CD4-positive, alpha-beta T cell treated with Interleukin-6 at 100 ng/mL for 8 hours (primary cell): ENCODE data around the gene NT5C3A.

Source experiments
- DNase-seq: peaks from one replicate; pipeline ENCODE4 v3.0.0-alpha.2; 2020; ENCODE audit warnings: mixed read lengths, low spot score

Gene NT5C3A

DNA sequence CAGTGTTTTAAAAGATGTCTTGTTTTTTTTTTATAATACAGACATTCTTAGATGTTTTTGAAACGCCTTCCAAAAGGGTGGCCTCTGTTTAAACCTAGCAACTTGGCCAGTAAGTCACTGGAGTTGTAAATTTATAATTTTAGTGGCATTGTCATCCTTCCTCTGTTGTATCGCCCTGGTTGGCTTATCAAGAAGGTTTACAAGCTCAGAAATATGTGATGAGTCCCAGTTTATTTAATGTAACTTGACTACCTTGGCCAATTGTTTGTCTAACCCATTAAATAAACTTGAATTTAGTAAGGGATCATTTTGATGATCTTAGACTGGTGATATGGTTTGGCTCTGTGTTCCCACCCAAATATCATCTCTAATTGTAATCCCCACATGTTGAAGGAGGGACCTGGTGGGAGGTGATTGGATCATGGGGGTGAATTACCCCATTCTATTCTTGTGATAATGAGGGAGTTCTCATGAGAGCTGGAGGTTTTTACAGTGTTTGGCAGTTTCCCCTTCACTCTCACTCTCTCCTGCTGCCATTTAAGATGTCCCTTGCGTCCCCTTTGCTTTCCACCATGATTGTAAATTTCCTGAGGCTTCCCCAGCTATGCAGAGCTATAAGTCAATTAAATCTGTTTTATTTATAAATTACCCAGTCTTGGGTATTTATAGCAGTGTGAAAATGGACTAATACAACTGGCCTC, 13.4 kb upstream of the NT5C3A start:
- no peak for DNase-seq

GRCh38 chr7:33073243-33073642, 10.7 kb upstream of the NT5C3A start:
- DNase-seq: no peak

- no peak for DNase-seq
Observed at GRCh38 chr7:33072471-33072870, 9.9 kb upstream of the NT5C3A start.

GRCh38 chr7:33070831-33071230, 8.3 kb upstream of the NT5C3A start:
- DNase-seq: no peak

DNA sequence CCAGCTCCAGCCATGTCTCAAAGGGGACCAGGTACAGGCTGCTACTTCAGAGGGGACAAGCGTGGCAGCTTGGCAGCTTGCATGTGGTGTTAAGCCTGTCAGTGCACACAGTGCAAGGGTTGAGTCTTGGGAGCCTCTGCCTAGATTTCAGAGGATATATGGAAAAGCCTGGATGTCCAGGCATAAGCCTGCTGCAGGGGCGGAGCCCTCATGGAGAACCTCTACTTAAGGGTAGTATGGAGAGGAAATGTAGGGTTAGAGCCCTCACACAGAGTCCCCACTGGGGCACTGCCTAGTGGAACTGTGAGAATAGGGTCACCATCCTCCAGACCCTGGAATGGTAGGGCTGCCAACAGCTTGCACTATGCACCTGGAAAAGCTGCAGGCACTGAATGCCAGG, 7.7 kb upstream of the NT5C3A start:
- DNase-seq: no peak

GRCh38 chr7:33067921-33068320, 5.3 kb upstream of the NT5C3A start:
- DNase-seq: no peak

DNA sequence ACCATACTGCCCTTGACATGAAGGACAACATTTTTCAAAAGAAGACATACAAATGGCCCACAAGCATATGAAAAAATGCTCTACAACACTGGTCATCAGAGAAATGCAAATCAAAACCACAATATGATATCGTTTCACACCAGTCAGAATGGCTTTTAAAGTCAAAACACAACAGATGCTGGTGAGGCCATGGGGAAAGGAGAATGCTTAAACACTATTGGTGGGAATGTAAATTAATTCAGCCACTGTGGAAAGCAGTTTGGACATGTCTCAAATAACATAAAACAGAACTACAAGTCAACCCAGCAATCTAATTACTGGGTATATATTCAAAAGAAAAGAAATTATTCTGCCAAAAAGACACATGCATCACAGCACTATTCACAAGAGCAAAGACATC, 4.2 kb upstream of the NT5C3A start:
- no peak for DNase-seq

DNA sequence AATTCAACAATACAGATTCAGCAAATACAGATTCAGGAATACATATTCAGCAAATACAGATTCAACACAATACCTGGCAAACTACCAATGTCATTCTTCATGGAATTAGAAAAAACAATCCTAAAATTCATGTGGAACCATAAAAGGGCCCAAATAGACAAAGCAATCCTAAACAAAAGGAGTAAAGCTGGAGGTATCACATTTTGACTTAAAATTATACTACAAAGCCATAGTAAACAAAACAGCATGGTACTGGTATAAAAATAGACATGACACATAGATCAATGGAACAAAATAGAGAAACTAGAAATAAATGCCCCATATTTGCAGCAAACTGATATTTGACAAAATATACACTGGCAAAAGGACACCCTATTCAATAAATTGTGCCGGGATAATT, 3.4 kb upstream of the NT5C3A start:
- DNase-seq: no peak

GRCh38 chr7:33062782-33063443, 337 bp upstream of the NT5C3A start:
- DNase-seq: peak; percentile 92

DNA sequence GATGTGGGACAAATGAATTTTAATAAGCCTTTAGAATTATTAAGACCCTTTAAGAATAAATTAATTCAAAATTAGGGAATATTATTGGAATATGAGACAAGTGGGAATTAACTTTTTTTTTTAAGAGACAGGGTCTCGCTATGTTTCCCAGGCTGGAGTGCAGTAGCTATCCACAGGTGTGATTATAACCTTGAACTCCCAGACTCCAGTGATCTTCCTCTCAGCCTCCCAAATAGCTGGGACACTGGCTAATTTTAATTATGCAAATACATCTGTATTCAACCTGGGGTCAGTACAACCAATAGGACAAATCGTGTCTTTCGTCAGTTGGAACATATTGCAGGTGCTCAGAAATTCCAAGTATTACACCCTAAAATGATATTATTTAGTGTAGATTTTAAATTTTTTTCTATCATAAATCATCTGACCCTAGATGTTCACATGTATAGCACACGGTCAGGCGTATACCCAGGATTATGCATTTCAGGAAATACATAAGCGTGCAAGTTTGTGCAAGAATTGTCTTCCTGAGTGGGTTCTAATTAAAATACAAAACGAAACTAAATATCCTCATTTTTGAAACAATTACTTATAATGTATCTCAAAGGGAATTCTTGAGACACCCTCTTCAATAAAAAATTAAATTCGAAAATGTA, 1.2 kb downstream of the NT5C3A start:
- DNase-seq: no peak

DNA sequence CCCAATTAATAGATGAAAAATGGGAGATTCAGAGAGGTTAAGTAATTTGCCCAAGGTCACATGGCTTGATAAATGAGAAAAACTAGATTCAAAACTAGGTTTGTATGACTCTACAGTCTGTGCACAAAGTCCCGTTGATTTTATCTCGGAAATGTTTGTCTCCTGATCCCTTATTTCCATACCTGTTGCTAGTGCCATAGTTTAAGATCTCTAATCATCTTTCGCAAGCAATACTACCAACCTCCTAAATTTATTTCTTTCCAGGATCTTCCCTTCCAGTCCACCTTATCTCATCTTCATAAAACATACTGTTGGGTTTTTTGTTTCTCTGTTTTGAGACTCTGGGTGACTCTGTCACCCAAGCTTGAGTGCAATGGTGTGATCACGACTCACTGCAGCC, 2.9 kb downstream of the NT5C3A start:
- DNase-seq: no peak

DNA sequence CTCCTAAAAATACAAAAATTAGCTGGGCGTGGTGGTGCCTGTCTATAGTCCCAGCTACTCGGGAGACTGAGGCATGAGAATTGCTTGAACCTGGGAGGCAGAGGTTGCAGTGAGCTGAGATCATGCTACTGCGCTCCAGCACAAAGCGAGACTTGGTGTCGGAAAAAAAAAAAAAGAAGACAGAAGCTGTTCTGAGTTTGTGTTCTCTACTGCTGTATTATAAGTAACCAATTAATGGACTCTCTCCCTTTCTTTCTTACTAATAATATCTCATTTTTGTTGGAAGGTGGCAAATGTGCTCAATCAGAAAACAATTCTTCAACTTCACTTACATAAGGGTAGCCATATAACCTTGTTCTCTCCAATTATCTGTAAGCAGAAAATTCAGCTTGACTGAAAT, 7.4 kb downstream of the NT5C3A start:
- DNase-seq: no peak

GRCh38 chr7:33054261-33054964, 8.2 kb downstream of the NT5C3A start:
- peak; percentile 34 for DNase-seq

DNA sequence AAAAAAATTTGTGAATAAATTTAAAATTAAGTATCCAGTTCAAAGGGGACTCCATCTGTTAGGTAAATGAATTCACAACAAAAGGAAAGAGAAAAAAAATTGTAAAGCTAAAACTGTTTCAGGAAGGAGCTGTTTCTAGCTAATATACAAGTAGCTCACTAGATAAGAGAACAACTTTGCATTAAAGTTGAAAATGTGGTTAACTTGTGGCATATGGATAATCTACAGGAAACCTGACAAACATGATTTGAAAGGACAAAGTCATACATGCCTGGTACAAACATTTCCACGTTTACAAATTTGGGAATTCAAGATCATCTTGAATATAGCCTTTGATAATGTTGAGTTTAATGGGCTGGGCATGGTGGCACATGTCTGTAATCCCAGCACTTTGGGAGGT, 8.9 kb downstream of the NT5C3A start:
- DNase-seq: no peak

GRCh38 chr7:33050535-33051318, 11.8 kb downstream of the NT5C3A start:
- peak; percentile 44 for DNase-seq

DNA sequence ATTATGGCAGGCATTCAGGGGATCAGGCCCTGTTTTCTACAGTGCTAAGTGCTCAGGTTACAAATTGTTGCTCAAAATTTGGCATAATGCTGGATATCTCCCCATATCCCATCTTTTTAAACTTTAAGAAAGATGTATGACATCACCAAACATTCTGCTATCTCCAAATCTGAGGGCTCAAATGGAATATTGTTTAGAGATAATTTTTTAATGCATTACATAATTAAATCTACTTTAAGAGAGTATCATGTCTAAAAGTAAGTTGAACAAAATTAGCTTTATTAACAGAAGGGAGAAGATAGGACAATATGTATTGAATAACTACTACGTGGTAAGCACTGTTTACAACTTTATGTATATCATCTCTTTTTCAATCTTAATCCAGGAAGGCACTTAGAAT, 13.9 kb downstream of the NT5C3A start:
- DNase-seq: no peak

DNA sequence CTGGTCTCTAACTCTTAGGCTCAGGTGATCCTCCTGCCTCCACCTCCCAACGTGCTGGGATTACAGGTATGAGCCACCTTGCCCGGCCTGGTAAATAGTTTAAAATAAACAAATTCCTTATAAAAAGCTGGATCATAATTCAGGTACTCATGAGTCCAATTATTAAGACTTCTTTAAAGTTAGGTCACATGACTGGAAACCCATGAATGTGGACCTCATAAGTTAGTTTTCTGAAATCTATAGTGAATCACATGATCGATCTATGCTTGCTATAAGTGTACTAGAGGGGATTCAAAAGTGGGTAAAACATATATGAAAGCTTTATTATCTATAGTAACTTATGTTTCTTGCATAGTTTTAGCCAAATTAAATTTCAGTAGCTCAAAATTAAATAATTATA, 14.3 kb downstream of the NT5C3A start:
- DNase-seq: no peak

DNA sequence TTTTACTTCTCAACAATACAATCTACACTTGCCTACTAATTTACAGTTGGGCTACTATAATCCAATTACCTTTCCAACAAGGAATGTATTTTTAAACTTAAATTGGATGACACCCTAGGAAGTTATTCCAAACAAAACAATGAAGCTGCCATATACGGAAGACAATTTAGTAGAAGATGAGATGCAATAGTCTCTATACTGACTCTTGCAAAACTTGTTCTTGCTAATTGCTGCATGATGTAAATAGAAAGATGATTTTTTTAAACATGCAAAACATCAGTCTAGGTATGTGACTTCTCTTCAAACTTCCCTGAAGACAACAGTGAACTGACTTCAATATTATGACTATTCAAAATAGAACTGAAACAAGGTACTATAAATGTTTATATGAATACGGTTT, 17.6 kb downstream of the NT5C3A start:
- no peak for DNase-seq

GRCh38 chr7:33044401-33044718, 18.2 kb downstream of the NT5C3A start:
- no peak for DNase-seq

- DNase-seq: no peak
Observed at GRCh38 chr7:33043501-33044400, 18.8 kb downstream of the NT5C3A start.
